NCI-H2196 (cell line): ENCODE results near the gene NCF4.

Experiments
- DNase-seq: peaks from one replicate; lab custom pipeline; 2025; ENCODE audit not compliant: unreplicated experiment; lab: John Stamatoyannopoulos, UW

Gene NCF4

GRCh38 chr22:36864454-36865215 lies 3.8 kb downstream of the NCF4 start:
- DNase-seq = no peak

DNA sequence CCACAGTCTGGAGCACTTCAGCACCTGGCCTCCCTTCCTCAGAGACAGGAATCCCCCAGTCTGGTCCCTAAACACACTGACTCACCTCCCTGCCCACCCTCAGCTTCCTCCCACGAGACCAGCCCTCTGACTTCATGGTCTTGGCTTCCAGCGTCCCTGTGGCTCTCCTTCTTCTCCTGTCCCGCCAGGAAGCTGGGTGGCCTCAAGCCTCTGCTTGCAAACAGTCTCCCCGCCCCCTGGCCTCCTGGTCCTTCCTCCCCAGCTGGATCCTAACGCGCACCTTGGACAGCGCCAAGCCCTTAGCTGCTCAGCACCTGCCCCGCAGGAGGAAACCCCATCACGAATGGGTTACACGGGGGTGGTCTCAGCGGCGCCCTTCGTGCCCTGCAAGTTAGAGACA lies 4.5 kb downstream of the NCF4 start:
- DNase-seq = no peak

DNA sequence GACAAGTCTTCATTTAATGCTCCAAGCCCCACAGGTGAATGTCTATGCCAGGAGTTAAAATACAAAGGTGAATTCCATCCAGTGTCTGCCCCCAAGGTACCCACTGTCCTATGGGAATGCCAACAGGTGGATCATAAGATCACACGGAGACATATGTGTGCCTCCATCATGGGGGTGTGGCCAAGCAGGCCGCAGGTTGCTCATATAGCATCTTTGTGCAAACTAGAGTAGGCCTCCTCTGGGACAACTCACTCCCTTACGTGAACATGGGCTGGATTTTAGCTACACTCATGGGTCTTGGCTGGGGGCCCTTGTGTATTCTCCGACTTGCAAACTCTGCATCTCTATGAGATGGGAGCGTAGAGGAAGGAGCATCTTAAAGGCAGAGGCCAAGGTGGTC lies 6.9 kb downstream of the NCF4 start:
- no peak for DNase-seq

DNA sequence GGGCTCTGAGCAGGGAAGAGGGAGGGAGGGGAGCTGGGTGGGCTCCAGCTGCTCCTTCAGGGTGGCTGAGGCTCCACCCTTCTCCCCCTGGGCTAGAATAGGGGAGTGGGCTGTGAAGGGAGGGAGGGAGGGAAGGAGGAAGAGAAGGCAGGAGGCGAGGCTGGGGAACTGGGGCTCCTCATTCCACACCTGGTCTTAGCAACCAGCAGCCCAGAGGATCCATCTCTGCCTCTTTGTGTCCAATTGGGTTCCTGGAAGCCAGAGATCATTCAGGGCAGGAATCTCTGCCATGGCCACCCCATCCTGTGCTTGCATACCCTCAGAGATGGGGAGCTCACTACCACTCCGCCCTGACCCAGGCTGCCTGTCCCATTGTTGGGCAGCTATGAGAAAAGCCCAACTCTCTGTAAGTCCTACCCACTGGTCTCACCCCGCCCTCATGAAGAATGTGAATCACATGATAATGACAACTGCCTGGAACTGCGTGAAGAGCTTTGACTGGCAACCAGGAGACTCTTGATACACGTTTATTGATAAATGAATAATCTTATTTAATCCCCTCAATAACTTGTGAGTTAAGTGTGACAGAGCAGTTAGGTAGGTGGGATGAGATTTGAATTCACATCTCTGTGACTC lies 7.9 kb downstream of the NCF4 start:
- DNase-seq = no peak

DNA sequence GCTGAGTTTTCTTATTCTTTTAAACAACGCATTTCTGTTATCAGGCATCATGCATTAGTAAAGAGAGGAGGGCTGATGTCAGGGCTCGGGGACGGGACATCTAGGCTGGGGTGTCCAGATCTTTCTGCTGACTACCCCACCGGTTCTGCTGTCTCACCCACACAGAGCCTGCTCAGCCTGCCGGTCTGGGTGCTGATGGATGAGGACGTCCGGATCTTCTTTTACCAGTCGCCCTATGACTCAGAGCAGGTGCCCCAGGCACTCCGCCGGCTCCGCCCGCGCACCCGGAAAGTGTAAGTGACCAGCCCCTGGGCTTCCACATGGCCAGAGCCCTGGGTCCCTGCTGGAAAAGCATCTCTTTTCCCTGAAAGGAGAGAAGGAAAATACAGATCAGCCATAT lies 9.4 kb downstream of the NCF4 start:
- no peak for DNase-seq

- DNase-seq = no peak
These were observed 10.9 kb downstream of the NCF4 start for GRCh38 chr22:36871669-36872081.

- DNase-seq = no peak
These were observed 11.3 kb downstream of the NCF4 start for GRCh38 chr22:36872084-36872483.

- no peak for DNase-seq
These were observed 12.2 kb downstream of the NCF4 start for GRCh38 chr22:36872866-36873498.

DNA sequence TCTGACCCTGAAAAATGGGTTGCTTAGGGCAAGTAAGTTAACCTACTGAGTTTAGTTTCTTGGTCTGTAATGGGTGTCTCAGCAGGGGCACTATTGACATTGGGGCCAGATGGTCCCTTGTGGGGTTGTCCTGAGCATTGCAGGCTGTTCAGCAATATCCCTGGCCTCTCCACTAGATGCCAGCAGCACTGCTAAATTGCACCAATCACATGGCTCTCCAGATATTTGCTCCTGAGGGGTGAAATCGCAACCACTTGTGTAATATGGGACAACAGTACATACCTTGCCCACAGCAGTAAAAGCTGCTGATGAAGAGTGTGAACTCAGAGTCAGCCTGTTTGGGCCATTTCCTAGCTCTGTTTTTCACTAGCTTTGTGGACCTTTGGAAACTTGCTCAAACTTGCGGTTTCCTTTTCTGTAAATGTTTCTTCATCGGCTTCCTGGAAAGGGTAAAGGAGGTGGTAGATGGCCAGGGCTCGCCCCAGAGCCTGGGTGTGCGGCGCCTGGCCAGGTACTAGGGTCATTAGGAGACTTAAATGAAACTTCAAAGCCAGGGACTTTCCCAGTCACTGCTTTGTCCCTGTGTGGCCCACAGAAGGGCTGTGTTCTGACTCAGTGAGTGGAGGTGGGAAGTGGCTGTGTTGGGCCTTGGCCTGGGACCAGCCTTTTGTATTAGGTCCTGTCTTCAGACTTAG lies 13.0 kb downstream of the NCF4 start:
- DNase-seq = peak; percentile 11

- no peak for DNase-seq
These were observed 13.5 kb downstream of the NCF4 start for GRCh38 chr22:36874309-36874696.

GRCh38 chr22:36874736-36875135 lies 13.9 kb downstream of the NCF4 start:
- no peak for DNase-seq

DNA sequence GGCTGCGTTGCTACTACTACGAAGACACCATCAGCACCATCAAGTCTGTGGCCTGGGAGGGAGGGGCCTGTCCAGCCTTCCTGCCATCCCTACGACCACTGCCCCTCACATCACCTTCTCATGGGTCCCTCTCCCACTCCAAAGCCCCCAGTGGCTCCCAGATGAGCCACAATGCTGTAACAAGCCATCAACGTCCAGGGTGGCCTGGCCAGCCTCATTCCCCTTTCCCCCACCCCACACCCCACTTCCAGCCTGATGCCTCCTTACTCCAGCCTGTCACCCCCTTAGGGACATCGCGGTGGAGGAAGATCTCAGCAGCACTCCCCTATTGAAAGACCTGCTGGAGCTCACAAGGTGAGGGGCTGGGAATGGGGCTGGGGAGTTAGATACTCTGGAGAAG lies 14.9 kb downstream of the NCF4 start:
- DNase-seq = no peak

GRCh38 chr22:36879775-36880174 lies 19.0 kb downstream of the NCF4 start:
- no peak for DNase-seq

DNA sequence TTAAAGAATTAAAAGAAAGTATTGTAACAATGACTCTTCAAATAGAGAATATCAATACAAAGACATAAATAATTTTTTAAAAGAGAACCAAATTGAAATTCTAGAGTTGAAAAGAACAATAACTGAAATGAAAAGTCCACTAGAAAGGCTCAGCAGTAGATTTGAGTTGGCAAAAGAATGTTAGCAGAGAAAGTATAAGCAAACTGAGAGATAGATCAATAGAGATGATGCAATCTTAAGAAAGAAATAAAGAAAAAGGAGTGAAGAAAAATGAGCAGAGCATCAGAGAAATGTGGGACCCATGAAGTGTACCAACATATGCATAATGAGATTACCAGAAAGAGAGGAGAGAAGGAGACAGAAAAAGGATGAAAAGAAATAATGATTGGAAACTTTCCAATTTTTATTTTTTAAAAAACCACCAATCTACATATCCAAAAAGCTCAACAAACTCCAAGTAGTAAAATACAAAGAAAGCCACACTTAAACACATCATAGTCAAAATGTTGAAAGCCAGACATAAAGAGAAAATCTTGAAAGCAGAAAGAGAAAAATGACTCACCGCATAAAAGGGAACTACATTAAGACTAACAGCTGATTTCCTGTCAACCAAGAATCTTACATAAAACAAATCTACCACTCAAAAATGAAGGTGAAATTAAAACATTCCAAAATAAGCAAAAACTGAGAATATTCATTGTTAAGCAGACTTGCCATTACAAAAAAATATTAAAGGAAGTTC lies 20.9 kb downstream of the NCF4 start:
- no peak for DNase-seq

GRCh38 chr22:36884349-36885158 lies 23.7 kb downstream of the NCF4 start:
- no peak for DNase-seq

DNA sequence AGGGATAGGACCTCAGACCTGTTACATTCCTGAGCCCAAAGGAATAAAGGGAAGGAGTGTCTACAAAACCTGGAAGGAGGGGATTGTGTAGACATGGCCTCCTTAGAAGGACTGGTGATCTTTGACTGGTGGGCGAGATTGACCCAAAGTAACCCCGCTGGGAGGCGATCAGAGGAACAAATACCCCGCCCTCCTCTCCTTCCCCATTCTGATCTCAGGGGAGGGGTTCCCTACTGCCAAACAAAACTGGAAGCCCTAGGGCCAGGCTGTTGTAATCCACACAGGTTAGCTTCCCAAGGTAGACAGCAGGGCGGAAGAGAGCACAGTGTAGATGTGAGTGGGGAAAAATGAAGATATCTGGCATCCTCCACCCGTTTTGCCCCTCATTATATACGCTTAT lies 24.7 kb downstream of the NCF4 start:
- no peak for DNase-seq

DNA sequence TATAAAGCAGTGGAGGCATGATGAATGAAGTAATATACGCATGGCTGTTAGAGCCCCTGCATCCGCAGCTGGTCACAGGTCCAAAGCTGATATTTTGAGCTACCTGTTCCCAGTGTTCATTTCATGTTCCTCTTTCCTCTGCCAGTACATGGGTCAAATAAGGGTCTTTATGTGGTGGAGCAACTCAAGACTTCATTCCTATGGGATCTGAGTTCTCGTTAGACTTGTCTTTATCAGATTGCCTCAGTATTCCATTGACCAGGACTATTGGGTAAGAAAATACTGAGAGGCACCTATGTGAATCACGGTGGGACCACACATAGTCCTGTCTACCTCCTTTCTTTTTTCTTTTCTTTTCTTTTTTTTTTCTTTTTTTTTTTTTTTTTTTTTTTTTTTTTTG lies 25.2 kb downstream of the NCF4 start:
- DNase-seq = no peak

- DNase-seq = no peak
These were observed 26.4 kb downstream of the NCF4 start for GRCh38 chr22:36887162-36887561.

DNA sequence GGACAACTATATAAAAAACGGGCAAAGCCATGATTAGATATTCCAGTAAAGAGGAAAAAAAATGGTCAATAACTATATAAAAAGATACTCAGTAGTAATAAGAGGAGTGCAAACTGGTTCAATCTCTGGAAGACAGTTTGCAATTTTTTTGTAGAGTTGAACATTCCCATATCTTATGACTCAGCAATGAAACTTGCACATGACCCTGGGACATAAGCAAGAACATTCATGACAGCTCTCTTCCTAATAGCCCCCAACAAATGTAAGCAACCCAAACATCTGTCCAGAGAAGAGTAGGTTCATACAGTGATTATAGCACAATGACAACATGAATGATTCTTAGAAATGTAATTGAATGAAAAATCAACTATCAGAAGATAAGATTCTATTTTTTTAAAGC lies 30.8 kb downstream of the NCF4 start:
- DNase-seq = no peak

DNA sequence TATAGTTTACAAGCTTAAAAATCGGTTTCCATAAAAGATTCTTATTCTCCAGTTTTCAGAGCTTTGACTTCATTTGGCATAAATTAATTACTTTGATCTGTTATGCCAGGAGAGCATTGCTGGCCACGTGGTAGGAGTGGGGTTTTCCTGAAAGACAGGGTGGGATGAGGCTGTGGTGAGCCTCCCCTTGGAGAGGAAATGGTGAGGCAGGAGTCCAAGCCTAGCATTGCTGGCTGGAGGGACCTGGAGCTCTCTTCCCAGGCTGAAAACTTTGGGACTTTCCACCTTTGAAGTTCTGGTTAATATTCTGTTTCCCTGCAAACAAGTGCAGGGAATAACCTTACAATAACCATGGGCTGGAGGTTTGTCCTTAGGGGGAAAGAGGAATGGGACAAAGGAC lies 31.5 kb downstream of the NCF4 start:
- DNase-seq = no peak
